ENCODE data around the gene NMNAT3. TPM values are rescaled to one million over a fixed set of nuclear protein-coding genes. Genes with fewer than 3 reads are reported as not detected.
A peak's percentile ranks its signal among the peaks of the same experiment; 100 is the strongest.

Gene NMNAT3
- polyA plus RNA-seq, 1 of the 3 experiments (the other 2 are of a cell fraction): not detected

- TF ChIP-seq, protein P1, sequence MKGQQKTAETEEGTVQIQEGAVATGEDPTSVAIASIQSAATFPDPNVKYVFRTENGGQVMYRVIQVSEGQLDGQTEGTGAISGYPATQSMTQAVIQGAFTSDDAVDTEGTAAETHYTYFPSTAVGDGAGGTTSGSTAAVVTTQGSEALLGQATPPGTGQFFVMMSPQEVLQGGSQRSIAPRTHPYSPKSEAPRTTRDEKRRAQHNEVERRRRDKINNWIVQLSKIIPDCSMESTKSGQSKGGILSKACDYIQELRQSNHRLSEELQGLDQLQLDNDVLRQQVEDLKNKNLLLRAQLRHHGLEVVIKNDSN (IDR thresholded peaks at IDR 0.05; ENCODE audit: borderline replicate concordance, low read depth): no peak
- TF ChIP-seq EZH2phosphoT487 (IDR thresholded peaks at IDR 0.05; ENCODE audit: borderline replicate concordance, low read depth) (no peak), GABPA (IDR thresholded peaks at IDR 0.05; ENCODE audit: low read depth) (no peak), TEAD4 (IDR thresholded peaks at IDR 0.05; ENCODE audit: borderline replicate concordance, insufficient read depth) (no peak), ELF1 (IDR thresholded peaks at IDR 0.05) (no peak), RAD21 (IDR thresholded peaks at IDR 0.05; ENCODE audit: low read length) (no peak), CHD2 (IDR thresholded peaks at IDR 0.05; ENCODE audit: low read length, partially characterized antibody) (peak; percentile 75), YY1 (IDR thresholded peaks at IDR 0.05; ENCODE audit: low read depth) (no peak), MEF2A (IDR thresholded peaks at IDR 0.05; ENCODE audit: borderline replicate concordance, low read depth) (no peak), PBX3 (IDR thresholded peaks at IDR 0.05) (0 out of 2 replicates have a peak, but pooled peaks have one; percentile 8), NFIC (IDR thresholded peaks at IDR 0.05; ENCODE audit: borderline replicate concordance) (no peak), POLR2AphosphoS5 (IDR thresholded peaks at IDR 0.05; ENCODE audit: low read depth, low read length) (peak; percentile 34; the same call in 1 of the 2 replicates), EP300 (IDR thresholded peaks at IDR 0.05; ENCODE audit: borderline replicate concordance in 1 of 2, low read depth in 1 of 2, low read length in 1 of 2) (peak in 1 of 2 experiments; percentile 59; a peak in 1 of 4 replicates), RFX5 (IDR thresholded peaks at IDR 0.05; ENCODE audit: low read length) (no peak), TAF1 (IDR thresholded peaks at IDR 0.05; ENCODE audit: borderline replicate concordance, low read depth, low read length) (no peak)
- TF ChIP-seq, protein P2, sequence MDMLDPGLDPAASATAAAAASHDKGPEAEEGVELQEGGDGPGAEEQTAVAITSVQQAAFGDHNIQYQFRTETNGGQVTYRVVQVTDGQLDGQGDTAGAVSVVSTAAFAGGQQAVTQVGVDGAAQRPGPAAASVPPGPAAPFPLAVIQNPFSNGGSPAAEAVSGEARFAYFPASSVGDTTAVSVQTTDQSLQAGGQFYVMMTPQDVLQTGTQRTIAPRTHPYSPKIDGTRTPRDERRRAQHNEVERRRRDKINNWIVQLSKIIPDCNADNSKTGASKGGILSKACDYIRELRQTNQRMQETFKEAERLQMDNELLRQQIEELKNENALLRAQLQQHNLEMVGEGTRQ (IDR thresholded peaks at IDR 0.05; ENCODE audit: borderline replicate concordance, low read depth, low read length): no peak
These were observed 140.4 kb downstream of the NMNAT3 start (continued) for GRCh38 chr3:139537361-139537760.

DNA sequence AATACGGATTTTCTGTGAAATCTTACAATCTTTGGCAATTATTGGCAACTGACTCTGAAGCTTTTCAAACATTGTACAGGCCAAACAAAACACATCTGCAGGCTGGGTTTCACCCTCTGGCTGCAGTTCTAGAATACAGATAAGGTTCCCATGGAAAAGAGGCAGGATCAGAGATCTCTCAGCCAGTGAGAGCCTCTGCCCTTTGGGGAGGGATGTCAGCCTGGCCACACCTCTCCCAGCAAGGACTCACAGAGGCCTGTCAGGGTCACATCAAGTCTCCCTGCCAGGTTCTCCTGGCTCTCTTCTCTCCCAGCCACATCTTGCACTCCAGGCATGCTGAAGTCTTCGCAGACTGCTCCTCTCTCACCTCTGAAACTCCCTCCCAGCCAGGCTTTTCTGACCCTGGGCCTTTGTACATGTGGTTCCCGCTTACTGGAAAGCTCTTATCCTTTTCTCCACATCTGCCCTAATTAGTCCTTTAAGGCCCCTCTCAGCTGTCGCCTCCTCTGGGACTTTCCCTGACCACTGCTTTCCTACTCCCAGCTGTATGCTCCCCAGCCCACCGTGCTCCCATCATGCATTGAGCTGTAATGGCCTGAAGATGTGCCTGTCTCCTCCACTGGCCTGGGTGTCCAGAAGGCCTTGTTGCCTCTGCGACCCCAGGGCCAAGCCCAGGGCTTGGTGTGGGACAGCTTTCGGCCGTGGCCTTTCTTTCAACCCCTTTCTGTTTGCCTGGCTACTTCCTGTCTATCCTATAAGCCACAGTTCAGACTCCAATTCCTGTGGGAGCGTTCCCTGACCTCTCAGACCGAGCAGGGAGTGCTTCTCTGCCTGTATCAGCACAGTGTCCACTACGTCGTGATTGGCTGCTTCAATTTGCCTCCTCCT is 142.5 kb downstream of the NMNAT3 start:
- ChIA-PET CTCF (interaction anchor here (1.3 to 5.9 kb wide), 4 partner anchors 9 to 108 kb away, joined by 5 to 40 read pairs (median 15); no protein-coding TSS in a partner anchor), POLR2A (interaction anchor here (0.7 to 1.7 kb wide), 5 partner anchors 11 to 146 kb away, joined by 3 to 9 read pairs (median 5); partner anchors contain the start of gene COPB2)
- peaks cover 38 to 77% of the 10 kb centered on the region in 2 experiments for H3K4me1 ChIP-seq (ENCODE audit: control insufficient read depth in 1 of 2, insufficient read depth in 2 of 2, low read depth in 1 of 2, low read length in 1 of 2)
- H3K9me2 ChIP-seq: no peaks in the 10 kb centered on the region
- H3K27ac ChIP-seq (ENCODE audit: low read depth in 2 of 2, low read length in 1 of 2): peak overlapping the region; percentile 60 to 100; a peak in 3 of 4 replicates
- H3K79me2 ChIP-seq (ENCODE audit: insufficient read depth): no peaks in the 10 kb centered on the region
- H3K27me3 ChIP-seq (ENCODE audit: insufficient read depth): no peaks in the 10 kb centered on the region
- H2AFZ ChIP-seq (ENCODE audit: low read depth): peak overlapping the region; percentile 50; the same call in 1 of the 2 replicates
- no peaks in the 10 kb centered on the region for H3K36me3 ChIP-seq (replicated peaks in 1 of 2; ENCODE audit: control insufficient read depth in 1 of 2, insufficient read depth in 2 of 2, low read length in 1 of 2)
- no peaks in the 10 kb centered on the region for H3K9me3 ChIP-seq
- peaks cover 8% of the 10 kb centered on the region for H3F3A ChIP-seq (replicated peaks; ENCODE audit: insufficient read depth)
- peak overlapping the region in 1 of 2 experiments; percentile 19; a peak in 1 of 4 replicates for H3K4me3 ChIP-seq (ENCODE audit: low read depth in 2 of 2, low read length in 1 of 2)
- peak; percentile 77 for DNase-seq
- peak overlapping the region; percentile 51; the same call in 1 of the 2 replicates for H3K4me2 ChIP-seq
- WGBS (ENCODE audit: low lambda C conversion rate): 60% methylated on average over 12 of the region's 12 CpGs
- no peaks in the 10 kb centered on the region for H4K20me1 ChIP-seq (ENCODE audit: insufficient read depth)
- H3K9ac ChIP-seq: no peak overlapping the region
- TF ChIP-seq RXRA (IDR thresholded peaks at IDR 0.05; ENCODE audit: borderline replicate concordance, low read depth) (no peak), RFX5 (IDR thresholded peaks at IDR 0.05; ENCODE audit: low read length) (no peak), NRF1 (IDR thresholded peaks at IDR 0.05; ENCODE audit: low read depth, low read length) (no peak), PBX3 (IDR thresholded peaks at IDR 0.05) (no peak), NFIC (IDR thresholded peaks at IDR 0.05; ENCODE audit: borderline replicate concordance) (no peak), MXI1 (IDR thresholded peaks at IDR 0.05; ENCODE audit: low read depth, low read length) (peak; percentile 69; the same call in 1 of the 2 replicates)
- TF ChIP-seq, protein P2 (IDR thresholded peaks at IDR 0.05; ENCODE audit: borderline replicate concordance, low read depth, low read length): no peak
- TF ChIP-seq, protein P3, sequence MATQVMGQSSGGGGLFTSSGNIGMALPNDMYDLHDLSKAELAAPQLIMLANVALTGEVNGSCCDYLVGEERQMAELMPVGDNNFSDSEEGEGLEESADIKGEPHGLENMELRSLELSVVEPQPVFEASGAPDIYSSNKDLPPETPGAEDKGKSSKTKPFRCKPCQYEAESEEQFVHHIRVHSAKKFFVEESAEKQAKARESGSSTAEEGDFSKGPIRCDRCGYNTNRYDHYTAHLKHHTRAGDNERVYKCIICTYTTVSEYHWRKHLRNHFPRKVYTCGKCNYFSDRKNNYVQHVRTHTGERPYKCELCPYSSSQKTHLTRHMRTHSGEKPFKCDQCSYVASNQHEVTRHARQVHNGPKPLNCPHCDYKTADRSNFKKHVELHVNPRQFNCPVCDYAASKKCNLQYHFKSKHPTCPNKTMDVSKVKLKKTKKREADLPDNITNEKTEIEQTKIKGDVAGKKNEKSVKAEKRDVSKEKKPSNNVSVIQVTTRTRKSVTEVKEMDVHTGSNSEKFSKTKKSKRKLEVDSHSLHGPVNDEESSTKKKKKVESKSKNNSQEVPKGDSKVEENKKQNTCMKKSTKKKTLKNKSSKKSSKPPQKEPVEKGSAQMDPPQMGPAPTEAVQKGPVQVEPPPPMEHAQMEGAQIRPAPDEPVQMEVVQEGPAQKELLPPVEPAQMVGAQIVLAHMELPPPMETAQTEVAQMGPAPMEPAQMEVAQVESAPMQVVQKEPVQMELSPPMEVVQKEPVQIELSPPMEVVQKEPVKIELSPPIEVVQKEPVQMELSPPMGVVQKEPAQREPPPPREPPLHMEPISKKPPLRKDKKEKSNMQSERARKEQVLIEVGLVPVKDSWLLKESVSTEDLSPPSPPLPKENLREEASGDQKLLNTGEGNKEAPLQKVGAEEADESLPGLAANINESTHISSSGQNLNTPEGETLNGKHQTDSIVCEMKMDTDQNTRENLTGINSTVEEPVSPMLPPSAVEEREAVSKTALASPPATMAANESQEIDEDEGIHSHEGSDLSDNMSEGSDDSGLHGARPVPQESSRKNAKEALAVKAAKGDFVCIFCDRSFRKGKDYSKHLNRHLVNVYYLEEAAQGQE (IDR thresholded peaks at IDR 0.05; ENCODE audit: low read depth, low read length): no peak
